22Rv1 (cell line): ENCODE results near the gene CCT6B.

Experiments
- H3K27ac ChIP-seq: fragments of 450-650 bp; 2 replicates; pipeline ENCODE4 v1.5.1; 2017
- CTCF ChIP-seq: fragments of 450-650 bp; IDR thresholded peaks from 2 replicates; pipeline ENCODE4 v1.5.1; 2017; ENCODE audit warnings: mild to moderate bottlenecking
- ZFX ChIP-seq: fragments of 450-650 bp; IDR thresholded peaks from 2 replicates; pipeline ENCODE4 v1.6.1; 2017; ENCODE audit warnings: antibody characterized with exemption, borderline replicate concordance

The CCT6B gene

GRCh38 chr17:34884597-34884996, 76.7 kb downstream of the CCT6B start:
- H3K27ac ChIP-seq, result no peak overlapping the region
- no peak for TF ChIP-seq CTCF
- TF ChIP-seq ZFX, result no peak

GRCh38 chr17:34883106-34884000, 77.9 kb downstream of the CCT6B start:
- H3K27ac ChIP-seq, result no peak overlapping the region
- no peak for TF ChIP-seq CTCF
- no peak for TF ChIP-seq ZFX

GRCh38 chr17:34879146-34879545, 82.1 kb downstream of the CCT6B start:
- no peak overlapping the region for H3K27ac ChIP-seq
- TF ChIP-seq ZFX (no peak), CTCF (no peak)
